ENCODE measurements around the gene ENPP3. TPM values are rescaled to one million over a fixed set of nuclear protein-coding genes. Genes with fewer than 3 reads are reported as not detected.

Gene ENPP3
- polyA plus RNA-seq, 1 donor from 2014 or later: 0.50 TPM

- H3F3A ChIP-seq (ENCODE audit: insufficient read depth, low read length, poor library complexity, severe bottlenecking): no peaks in the 10 kb centered on the region
- H3K79me2 ChIP-seq (replicated peaks; ENCODE audit: insufficient read depth, low read length): no peaks in the 10 kb centered on the region
- no peak overlapping the region for H3K27ac ChIP-seq (ENCODE audit: low read length)
- H3K4me3 ChIP-seq (ENCODE audit: low read length): no peak overlapping the region
- H3K27me3 ChIP-seq (ENCODE audit: insufficient read depth, low read depth, low read length): no peaks in the 10 kb centered on the region
- no peaks in the 10 kb centered on the region for H4K20me1 ChIP-seq (ENCODE audit: insufficient read depth)
- no peak overlapping the region for H3K4me2 ChIP-seq (ENCODE audit: low read length)
- no peaks in the 10 kb centered on the region for H3K9me2 ChIP-seq (ENCODE audit: insufficient read depth, low read length)
- H2AFZ ChIP-seq (ENCODE audit: low read depth, low read length): no peak overlapping the region
- no peak overlapping the region for H3K9ac ChIP-seq (ENCODE audit: low read length)
- H3K36me3 ChIP-seq (ENCODE audit: insufficient read depth, low read length): no peaks in the 10 kb centered on the region
- no peaks in the 10 kb centered on the region for H3K9me3 ChIP-seq (ENCODE audit: low read length)
- TF ChIP-seq EZH2 (IDR thresholded peaks at IDR 0.05; ENCODE audit: borderline replicate concordance, insufficient read depth, low read length, poor library complexity, severe bottlenecking): no peak
- no peak for TF ChIP-seq RAD21 (conservative IDR thresholded peaks at IDR 0.05)
- no peak for TF ChIP-seq TAF1 (IDR thresholded peaks at IDR 0.05; ENCODE audit: low read depth)
- TF ChIP-seq POLR2AphosphoS5 (IDR thresholded peaks at IDR 0.05): no peak
These were observed 80.9 kb downstream of the ENPP3 start for GRCh38 chr6:131717836-131718542.

DNA sequence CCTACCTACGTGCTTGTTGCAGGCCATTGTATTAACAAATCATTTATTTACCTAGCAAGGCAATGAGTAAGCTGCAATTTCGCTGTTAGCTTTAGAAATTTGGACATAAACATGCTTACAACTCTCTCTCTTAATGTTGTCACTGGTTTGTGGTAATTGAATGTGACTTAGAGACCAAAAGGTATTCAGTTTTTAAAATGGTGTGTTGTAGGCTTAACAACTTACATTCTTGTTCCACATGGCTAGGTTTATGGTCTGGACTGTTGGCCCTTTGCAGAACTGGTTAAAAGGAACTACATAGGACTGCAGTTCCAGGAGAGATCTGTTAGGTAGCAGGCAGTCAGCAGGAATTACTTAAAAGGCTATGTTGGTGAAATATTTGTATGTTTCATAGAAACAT lies 84.1 kb downstream of the ENPP3 start:
- Histone ChIP-seq H2AFZ (ENCODE audit: low read depth, low read length) (no peak overlapping the region), H3K9me3 (ENCODE audit: low read length) (no peaks in the 10 kb centered on the region), H3K27ac (ENCODE audit: low read length) (no peak overlapping the region), H3K4me3 (ENCODE audit: low read length) (no peak overlapping the region), H3K27me3 (ENCODE audit: insufficient read depth, low read depth, low read length) (no peaks in the 10 kb centered on the region), H4K20me1 (ENCODE audit: insufficient read depth) (no peaks in the 10 kb centered on the region), H3F3A (ENCODE audit: insufficient read depth, low read length, poor library complexity, severe bottlenecking) (no peaks in the 10 kb centered on the region), H3K36me3 (ENCODE audit: insufficient read depth, low read length) (no peaks in the 10 kb centered on the region), H3K79me2 (replicated peaks; ENCODE audit: insufficient read depth, low read length) (no peaks in the 10 kb centered on the region), H3K4me2 (ENCODE audit: low read length) (no peak overlapping the region), H3K9ac (ENCODE audit: low read length) (no peak overlapping the region), H3K9me2 (ENCODE audit: insufficient read depth, low read length) (no peaks in the 10 kb centered on the region)
- TF ChIP-seq, protein P1, sequence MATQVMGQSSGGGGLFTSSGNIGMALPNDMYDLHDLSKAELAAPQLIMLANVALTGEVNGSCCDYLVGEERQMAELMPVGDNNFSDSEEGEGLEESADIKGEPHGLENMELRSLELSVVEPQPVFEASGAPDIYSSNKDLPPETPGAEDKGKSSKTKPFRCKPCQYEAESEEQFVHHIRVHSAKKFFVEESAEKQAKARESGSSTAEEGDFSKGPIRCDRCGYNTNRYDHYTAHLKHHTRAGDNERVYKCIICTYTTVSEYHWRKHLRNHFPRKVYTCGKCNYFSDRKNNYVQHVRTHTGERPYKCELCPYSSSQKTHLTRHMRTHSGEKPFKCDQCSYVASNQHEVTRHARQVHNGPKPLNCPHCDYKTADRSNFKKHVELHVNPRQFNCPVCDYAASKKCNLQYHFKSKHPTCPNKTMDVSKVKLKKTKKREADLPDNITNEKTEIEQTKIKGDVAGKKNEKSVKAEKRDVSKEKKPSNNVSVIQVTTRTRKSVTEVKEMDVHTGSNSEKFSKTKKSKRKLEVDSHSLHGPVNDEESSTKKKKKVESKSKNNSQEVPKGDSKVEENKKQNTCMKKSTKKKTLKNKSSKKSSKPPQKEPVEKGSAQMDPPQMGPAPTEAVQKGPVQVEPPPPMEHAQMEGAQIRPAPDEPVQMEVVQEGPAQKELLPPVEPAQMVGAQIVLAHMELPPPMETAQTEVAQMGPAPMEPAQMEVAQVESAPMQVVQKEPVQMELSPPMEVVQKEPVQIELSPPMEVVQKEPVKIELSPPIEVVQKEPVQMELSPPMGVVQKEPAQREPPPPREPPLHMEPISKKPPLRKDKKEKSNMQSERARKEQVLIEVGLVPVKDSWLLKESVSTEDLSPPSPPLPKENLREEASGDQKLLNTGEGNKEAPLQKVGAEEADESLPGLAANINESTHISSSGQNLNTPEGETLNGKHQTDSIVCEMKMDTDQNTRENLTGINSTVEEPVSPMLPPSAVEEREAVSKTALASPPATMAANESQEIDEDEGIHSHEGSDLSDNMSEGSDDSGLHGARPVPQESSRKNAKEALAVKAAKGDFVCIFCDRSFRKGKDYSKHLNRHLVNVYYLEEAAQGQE (IDR thresholded peaks at IDR 0.05; ENCODE audit: borderline replicate concordance): no peak
- TF ChIP-seq TAF1 (IDR thresholded peaks at IDR 0.05; ENCODE audit: low read depth) (no peak), EZH2 (IDR thresholded peaks at IDR 0.05; ENCODE audit: borderline replicate concordance, insufficient read depth, low read length, poor library complexity, severe bottlenecking) (no peak), RAD21 (conservative IDR thresholded peaks at IDR 0.05) (no peak), CTCF (IDR thresholded peaks at IDR 0.05; ENCODE audit: poor library complexity, severe bottlenecking) (no peak), MXI1 (conservative IDR thresholded peaks at IDR 0.05; ENCODE audit: poor library complexity, severe bottlenecking) (no peak), EP300 (conservative IDR thresholded peaks at IDR 0.05; ENCODE audit: poor library complexity, severe bottlenecking) (no peak), SMC3 (conservative IDR thresholded peaks at IDR 0.05; ENCODE audit: poor library complexity) (no peak), POLR2AphosphoS5 (IDR thresholded peaks at IDR 0.05) (no peak)
